ENCODE data around the gene CNTNAP4.

The CNTNAP4 gene

DNA sequence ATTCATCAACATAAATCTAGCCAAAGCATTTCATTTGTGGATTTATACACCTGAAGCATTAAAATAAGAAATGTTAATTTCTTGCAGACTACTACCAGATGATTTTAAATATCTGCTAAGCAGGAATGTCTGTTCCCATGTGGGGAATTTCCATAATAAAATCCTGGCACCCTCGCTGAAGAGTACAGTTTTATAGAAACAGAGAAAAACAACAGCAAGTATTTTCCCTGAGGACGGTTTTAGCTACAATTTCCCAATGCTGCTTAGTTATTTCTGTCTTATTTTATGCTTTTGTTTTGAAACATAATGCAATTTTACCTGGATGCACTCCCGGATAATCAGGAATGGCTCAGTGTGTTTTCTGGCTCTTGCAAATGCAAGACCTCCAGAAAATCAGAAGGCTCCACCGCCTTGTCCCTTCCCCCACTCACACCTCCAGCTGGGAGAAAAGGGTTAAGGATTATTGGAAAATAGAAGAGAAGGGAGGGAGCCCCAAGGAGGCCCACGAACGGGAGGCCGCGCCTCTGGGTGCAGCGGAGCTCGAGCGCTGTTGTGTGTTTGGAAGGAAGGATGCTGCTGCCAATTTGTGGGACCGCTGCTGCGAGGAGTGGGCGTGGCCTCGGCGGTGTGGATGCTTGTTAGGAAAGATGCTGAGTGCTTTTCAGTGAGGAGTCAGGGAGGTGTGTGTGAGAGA is at the start of gene CNTNAP4:
CNTNAP4 (plus strand) TSS at position 657 of the 694 bp plus-strand sequence. CDS start 262 bp downstream, outside the sequence.
- DNase-seq (ENCODE audit: low read depth in 4 of 4, low spot score in 1 of 4), result no peak

- no peak for DNase-seq (ENCODE audit: low read depth in 4 of 4, low spot score in 1 of 4)
Observed at GRCh38 chr16:76228546-76229146, 48.6 kb upstream of the CNTNAP4 start.

GRCh38 chr16:76232704-76233103 is 44.5 kb upstream of the CNTNAP4 start:
- no peak for DNase-seq (ENCODE audit: low read depth in 4 of 4, low spot score in 1 of 4)

DNA sequence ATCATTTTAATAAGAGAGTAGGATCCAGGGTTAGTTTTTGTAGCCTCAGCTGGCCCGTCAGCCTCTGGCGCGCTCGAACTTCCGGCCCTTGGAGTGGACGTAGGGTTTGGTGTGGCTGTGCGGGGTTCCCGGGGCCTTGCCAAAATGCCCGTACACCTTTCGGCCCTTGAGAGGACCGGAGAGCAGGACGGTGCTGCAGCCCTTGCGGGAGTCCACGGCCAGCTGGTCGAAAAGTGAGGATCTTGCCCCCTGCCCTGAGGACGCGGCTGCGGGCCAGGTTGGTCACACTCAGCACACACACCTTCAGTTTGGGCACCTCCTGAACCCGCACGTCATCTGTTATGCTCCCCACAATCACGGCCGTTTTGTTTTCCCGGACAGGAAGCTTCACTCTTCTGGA is 42.2 kb upstream of the CNTNAP4 start:
- DNase-seq (ENCODE audit: low read depth in 4 of 4, low spot score in 1 of 4), result no peak

DNA sequence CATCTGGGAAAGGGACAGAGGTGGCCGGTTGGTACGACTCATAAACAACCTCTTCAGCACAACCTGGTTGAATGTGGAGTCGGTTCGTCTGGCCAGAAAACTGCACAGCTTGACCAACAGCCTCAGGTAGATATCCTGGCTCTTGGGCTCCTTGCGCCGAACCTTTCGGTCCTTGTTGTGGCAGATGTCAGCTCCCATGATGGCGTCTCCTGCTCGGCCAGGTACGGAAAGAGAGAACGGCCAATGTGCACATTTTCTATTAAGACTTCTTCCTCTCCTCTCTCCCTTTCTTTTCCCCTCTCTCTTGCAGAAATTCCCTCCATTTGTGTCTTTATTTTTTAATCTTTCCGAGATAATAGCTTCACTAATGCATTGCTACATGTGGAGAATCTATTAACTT is 41.8 kb upstream of the CNTNAP4 start:
- no peak for DNase-seq (ENCODE audit: low read depth in 4 of 4, low spot score in 1 of 4)

GRCh38 chr16:76237471-76237870 is 39.7 kb upstream of the CNTNAP4 start:
- no peak for DNase-seq (ENCODE audit: low read depth in 4 of 4, low spot score in 1 of 4)

- no peak for DNase-seq (ENCODE audit: low read depth in 4 of 4, low spot score in 1 of 4)
Observed at GRCh38 chr16:76241755-76242154, 35.4 kb upstream of the CNTNAP4 start.

DNA sequence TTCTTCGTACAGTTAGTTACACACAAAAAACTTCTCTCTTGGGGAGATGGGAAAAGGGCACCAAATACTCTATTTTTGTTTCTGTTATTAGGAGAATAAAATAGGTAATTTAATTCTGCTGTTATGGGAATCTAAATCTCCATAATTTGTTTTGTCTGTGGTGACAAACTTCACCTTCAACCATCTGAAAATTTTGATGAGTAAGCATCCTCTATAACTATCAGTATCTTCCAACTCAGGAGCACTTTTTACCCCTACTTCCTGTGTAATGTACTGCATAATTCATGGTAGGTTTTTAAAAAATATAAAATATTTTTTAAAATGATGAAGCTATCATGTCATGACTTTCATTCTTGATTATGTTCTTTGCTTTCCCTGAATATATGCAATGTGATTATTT is 33.6 kb upstream of the CNTNAP4 start:
- no peak for DNase-seq (ENCODE audit: low read depth in 4 of 4, low spot score in 1 of 4)

DNA sequence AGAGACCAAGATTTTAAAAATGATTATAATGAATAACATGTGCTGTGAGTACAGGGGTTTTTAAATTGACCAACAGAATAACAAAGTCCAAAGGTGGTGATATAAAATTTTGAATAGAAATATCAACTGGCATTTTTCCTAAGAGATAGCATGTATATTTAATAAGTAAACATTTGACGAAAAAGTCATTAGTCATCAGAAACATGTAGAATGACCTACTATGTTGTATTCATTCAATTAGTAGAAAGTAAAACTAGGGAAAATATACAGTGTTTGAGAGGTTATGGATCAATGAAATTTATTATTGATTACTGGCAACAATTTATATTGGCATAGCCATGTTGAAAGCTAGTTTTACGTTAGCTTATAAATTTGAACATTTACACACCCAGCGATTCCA is 30.6 kb upstream of the CNTNAP4 start:
- no peak for DNase-seq (ENCODE audit: low read depth in 4 of 4, low spot score in 1 of 4)

- no peak for DNase-seq (ENCODE audit: low read depth in 4 of 4, low spot score in 1 of 4)
Observed at GRCh38 chr16:76265434-76266045, 11.7 kb upstream of the CNTNAP4 start.

- DNase-seq (ENCODE audit: low read depth in 4 of 4, low spot score in 1 of 4), result no peak
Observed at GRCh38 chr16:76268824-76269223, 8.4 kb upstream of the CNTNAP4 start.

GRCh38 chr16:76277460-76278030 is 344 bp downstream of the CNTNAP4 start:
- no peak for DNase-seq (ENCODE audit: low read depth in 4 of 4, low spot score in 1 of 4)

DNA sequence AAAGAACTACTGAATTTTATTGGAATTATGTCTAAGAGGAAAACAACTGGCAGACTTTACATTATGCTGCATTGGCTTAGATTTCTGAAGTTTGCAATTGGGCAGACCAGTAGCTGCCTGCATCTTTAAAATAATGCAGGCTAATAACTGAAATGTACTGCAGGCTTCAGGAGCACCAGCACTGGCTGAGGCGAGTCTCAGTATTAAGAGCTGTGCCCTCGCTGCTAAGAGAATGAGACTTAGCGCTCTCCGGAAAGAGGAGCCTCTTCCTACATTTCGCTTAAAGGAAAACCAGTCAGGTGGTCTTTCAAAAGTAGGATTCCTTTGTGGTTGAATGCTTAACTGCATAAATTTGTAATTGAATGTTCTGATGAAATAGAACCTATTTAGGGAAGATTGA is 885 bp downstream of the CNTNAP4 start:
- no peak for DNase-seq (ENCODE audit: low read depth in 4 of 4, low spot score in 1 of 4)

DNA sequence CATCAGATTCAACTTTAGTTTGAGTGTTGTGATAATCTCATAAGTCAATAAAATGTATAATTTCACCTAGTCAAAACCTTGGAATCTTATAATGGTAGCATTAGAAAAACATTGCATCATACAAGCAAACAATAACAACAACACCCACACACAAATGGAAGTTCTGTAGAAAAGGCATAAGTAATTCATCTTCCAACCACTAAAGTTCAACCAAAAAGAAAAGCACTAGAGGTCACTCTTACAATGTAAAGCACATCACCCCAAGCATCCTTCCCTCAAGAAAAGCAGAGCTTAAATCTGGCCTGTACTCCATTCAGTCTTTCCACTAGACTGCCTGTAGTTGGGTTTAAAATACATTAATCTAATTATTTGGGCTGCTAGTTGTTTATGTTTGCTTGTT is 1.8 kb downstream of the CNTNAP4 start:
- DNase-seq (ENCODE audit: low read depth in 4 of 4, low spot score in 1 of 4), result no peak

DNA sequence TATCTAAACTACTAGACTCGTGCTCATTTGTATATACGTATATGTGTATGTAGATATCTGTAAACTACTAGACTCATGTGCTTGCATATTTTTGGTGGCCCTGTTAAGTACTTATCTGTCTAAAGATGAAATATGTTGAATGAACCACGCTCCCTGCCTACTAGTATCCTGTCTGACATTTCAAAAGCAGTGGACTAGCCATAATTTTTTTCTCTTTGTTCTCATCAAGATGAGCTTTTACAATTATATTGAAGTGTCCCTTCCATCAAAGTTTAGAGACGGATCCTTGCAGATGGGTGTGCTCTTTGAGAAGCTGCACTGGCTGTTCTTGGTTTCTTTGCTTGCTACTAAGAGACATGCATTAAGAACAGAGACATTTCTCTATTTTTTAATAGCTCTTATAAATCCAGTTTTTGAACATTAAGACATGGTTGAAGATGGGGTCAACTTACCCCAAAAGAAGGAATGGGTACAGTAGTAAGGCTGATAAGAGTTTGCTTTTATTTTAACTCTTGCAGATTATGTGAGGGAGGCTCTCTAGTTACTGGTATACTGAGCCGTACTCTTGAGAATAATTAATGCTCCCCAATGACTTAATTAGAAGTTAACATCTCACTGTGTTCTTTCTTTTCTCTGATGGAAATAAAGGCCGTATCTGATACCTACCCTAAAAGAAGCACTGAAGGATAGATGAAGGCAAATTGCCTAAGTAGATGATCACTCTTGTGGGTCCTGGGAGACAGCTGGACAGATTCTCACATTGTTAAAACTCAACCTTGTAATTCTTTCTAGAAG is 3.4 kb downstream of the CNTNAP4 start:
- no peak for DNase-seq (ENCODE audit: low read depth in 4 of 4, low spot score in 1 of 4)

GRCh38 chr16:76287466-76287865 is 10.3 kb downstream of the CNTNAP4 start:
- no peak for DNase-seq (ENCODE audit: low read depth in 4 of 4, low spot score in 1 of 4)

- no peak for DNase-seq (ENCODE audit: low read depth in 4 of 4, low spot score in 1 of 4)
Observed at GRCh38 chr16:76292218-76292617, 15.0 kb downstream of the CNTNAP4 start.

GRCh38 chr16:76293980-76294379 is 16.8 kb downstream of the CNTNAP4 start:
- DNase-seq (ENCODE audit: low read depth in 4 of 4, low spot score in 1 of 4), result no peak

DNA sequence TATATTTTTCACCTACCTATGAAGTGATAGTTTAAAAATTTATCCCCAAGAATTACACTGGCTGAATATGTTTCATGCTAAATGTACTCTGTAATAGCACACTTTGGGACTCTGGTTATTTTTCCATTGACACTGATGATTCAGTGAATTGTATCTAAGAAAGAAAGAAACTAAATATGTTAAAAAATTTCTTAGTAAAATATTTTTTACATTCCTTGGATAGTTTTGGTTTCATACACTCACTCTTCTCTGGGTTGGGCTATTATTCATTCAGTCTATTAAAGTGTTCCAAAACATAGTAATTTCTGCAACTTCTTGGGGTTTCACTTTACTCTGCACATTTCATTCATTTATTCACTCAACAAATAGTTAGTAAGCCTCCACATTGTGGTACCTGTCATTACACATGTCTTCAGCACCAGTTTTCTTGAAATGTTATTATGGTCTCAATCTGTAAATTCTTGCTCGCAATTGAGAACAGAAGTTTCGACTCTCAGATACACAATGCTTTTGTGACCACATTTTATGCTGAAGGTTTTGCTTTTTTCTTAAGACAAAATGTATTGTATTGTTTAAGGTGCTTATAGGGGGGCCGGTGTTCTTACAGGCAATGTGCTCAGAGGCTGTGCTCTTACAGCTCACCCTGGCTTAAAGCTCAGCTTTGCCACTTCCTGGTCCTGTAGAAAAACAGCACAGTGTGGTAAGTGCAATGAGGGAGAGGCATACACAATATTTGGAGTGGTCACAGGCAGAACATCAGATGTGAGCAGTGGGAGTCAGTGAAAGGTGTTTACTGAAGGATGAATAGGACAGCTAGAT is 17.4 kb downstream of the CNTNAP4 start:
- DNase-seq (ENCODE audit: low read depth in 4 of 4, low spot score in 1 of 4), result no peak

- DNase-seq (ENCODE audit: low read depth in 4 of 4, low spot score in 1 of 4), result no peak
Observed at GRCh38 chr16:76297941-76298340, 20.7 kb downstream of the CNTNAP4 start.

Measured in stimulated activated CD4-positive, alpha-beta T cell treated with anti-CD3 and anti-CD28 coated beads, Interleukin-1b, Interleukin-23, amount 100 ng/mL, for 24 hours (primary cell).